GM12878 (cell line): Measurements from ENCODE around the gene NOD1.

Experiments used
- BMI1 ChIP-seq: fragments of 450-650 bp; IDR thresholded peaks from 2 replicates; pipeline ENCODE4 v1.6.1; 2016; ENCODE audit warnings: mild to moderate bottlenecking, moderate library complexity, borderline replicate concordance
- EGR1 ChIP-seq, 2 experiments: IDR thresholded peaks; 1 replicate in 1 of 2; 2 replicates in 1 of 2; pipeline ENCODE4 v1.6.1; 2011 to 2012; ENCODE audit warnings: low read depth in 2 of 2, low read length in 2 of 2, borderline replicate concordance in 1 of 2, mild to moderate bottlenecking in 1 of 2, moderate library complexity in 1 of 2
- EP300 ChIP-seq, 2 experiments: fragments of 150-350 bp in 1 of 2; IDR thresholded peaks; 2 replicates each; pipeline ENCODE4 v1.6.1; 2011 to 2012; ENCODE audit warnings: low read depth in 2 of 2, low read length in 2 of 2, borderline replicate concordance in 1 of 2, improper control_type of control experiment in 1 of 2, inconsistent platforms in 1 of 2; ENCODE audit not compliant: control insufficient read depth in 1 of 2
- HCFC1 ChIP-seq: fragments of 150-350 bp; IDR thresholded peaks from 2 replicates; pipeline ENCODE4 v1.6.1; 2014; ENCODE audit warnings: low read length
- NR2C1 ChIP-seq: fragments of 450-650 bp; IDR thresholded peaks from 2 replicates; pipeline ENCODE4 v1.6.1; 2017; ENCODE audit warnings: antibody characterized with exemption, mild to moderate bottlenecking, moderate library complexity
- SIN3A ChIP-seq: IDR thresholded peaks from 2 replicates; pipeline ENCODE4 v1.6.1; 2012; ENCODE audit warnings: low read depth, low read length, improper control_type of control experiment
- SMC3 ChIP-seq: IDR thresholded peaks from 2 replicates; pipeline ENCODE4 v1.6.1; 2011; ENCODE audit warnings: low read length, improper control_type of control experiment, borderline replicate concordance
- TF ChIP-seq, protein P1 (sequence below): fragments of 450-650 bp; IDR thresholded peaks from 2 replicates; pipeline ENCODE4 v1.6.1; 2017; ENCODE audit warnings: borderline replicate concordance
- TF ChIP-seq, protein P2 (sequence below), 3 experiments: IDR thresholded peaks in 2 of 3; conservative IDR thresholded peaks in 1 of 3; 2 replicates each; pipeline ENCODE4 v1.5.1; 2011; ENCODE audit warnings: low read depth in 3 of 3, low read length in 3 of 3, mild to moderate bottlenecking in 3 of 3, control low read depth in 2 of 3, moderate library complexity in 2 of 3, inconsistent platforms in 1 of 3, mixed read lengths in 1 of 3; ENCODE audit not compliant: control insufficient read depth in 2 of 3, insufficient read depth in 1 of 3; ENCODE audit errors: extremely low read depth in 1 of 3
- TF ChIP-seq, protein P3 (sequence below): IDR thresholded peaks from 2 replicates; pipeline ENCODE4 v1.6.1; 2011; ENCODE audit warnings: mild to moderate bottlenecking, low read depth, low read length, moderate library complexity; ENCODE audit not compliant: insufficient replicate concordance
- TF ChIP-seq, protein P4 (sequence below): fragments of 450-650 bp; IDR thresholded peaks from 2 replicates; pipeline ENCODE4 v1.6.1; 2016; ENCODE audit warnings: mild to moderate bottlenecking, moderate library complexity, borderline replicate concordance
- TF ChIP-seq, protein P5 (sequence below): fragments of 450-650 bp; conservative IDR thresholded peaks from 2 replicates; pipeline ENCODE4 v1.6.1; 2017; ENCODE audit warnings: mild to moderate bottlenecking, moderate library complexity
- TF ChIP-seq, protein P6 (sequence below): fragments of 450-650 bp; IDR thresholded peaks from 2 replicates; pipeline ENCODE4 v1.6.1; 2016; ENCODE audit warnings: mild to moderate bottlenecking

DNA sequence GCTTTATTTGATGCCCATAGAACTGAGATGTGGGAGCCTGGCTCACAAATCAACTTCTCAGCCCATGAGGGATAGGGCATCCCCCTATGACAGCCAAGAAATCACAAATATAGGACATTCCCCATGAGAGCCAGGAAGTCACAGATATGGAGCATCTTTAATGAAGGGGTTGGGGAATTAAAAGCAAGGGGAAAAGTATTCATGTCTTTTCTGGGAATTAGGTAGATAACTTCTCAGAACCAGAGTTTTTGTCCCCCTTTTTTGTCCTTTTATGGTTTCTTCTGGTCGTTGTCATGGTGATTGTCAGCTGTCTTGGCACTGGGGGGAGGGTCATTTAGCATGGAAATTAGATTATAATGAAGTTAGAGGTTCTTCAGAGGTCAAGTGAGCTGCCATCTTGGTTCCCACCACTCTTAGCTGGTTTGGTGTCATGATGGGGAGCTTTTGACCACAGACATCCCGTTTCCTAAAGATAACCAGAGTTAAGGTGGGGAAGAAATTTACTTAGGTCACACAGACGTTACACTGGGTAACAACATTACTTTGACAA lies 56.9 kb downstream of the NOD1 start:
- no peak for TF ChIP-seq EGR1 (IDR thresholded peaks at IDR 0.05; ENCODE audit: borderline replicate concordance in 1 of 2, low read depth in 2 of 2, low read length in 2 of 2)
- TF ChIP-seq, protein P1, sequence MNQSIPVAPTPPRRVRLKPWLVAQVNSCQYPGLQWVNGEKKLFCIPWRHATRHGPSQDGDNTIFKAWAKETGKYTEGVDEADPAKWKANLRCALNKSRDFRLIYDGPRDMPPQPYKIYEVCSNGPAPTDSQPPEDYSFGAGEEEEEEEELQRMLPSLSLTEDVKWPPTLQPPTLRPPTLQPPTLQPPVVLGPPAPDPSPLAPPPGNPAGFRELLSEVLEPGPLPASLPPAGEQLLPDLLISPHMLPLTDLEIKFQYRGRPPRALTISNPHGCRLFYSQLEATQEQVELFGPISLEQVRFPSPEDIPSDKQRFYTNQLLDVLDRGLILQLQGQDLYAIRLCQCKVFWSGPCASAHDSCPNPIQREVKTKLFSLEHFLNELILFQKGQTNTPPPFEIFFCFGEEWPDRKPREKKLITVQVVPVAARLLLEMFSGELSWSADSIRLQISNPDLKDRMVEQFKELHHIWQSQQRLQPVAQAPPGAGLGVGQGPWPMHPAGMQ = no peak
- TF ChIP-seq, protein P2, sequence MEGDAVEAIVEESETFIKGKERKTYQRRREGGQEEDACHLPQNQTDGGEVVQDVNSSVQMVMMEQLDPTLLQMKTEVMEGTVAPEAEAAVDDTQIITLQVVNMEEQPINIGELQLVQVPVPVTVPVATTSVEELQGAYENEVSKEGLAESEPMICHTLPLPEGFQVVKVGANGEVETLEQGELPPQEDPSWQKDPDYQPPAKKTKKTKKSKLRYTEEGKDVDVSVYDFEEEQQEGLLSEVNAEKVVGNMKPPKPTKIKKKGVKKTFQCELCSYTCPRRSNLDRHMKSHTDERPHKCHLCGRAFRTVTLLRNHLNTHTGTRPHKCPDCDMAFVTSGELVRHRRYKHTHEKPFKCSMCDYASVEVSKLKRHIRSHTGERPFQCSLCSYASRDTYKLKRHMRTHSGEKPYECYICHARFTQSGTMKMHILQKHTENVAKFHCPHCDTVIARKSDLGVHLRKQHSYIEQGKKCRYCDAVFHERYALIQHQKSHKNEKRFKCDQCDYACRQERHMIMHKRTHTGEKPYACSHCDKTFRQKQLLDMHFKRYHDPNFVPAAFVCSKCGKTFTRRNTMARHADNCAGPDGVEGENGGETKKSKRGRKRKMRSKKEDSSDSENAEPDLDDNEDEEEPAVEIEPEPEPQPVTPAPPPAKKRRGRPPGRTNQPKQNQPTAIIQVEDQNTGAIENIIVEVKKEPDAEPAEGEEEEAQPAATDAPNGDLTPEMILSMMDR (IDR thresholded peaks at IDR 0.05 in 2 of 3, conservative IDR thresholded peaks at IDR 0.05 in 1 of 3; ENCODE audit: control insufficient read depth in 2 of 3, extremely low read depth in 1 of 3, insufficient read depth in 1 of 3, low read depth in 3 of 3, low read length in 3 of 3) = no peak
- TF ChIP-seq SIN3A = no peak
- no peak for TF ChIP-seq SMC3
- TF ChIP-seq BMI1 = no peak
- no peak for TF ChIP-seq HCFC1
- TF ChIP-seq, protein P3, sequence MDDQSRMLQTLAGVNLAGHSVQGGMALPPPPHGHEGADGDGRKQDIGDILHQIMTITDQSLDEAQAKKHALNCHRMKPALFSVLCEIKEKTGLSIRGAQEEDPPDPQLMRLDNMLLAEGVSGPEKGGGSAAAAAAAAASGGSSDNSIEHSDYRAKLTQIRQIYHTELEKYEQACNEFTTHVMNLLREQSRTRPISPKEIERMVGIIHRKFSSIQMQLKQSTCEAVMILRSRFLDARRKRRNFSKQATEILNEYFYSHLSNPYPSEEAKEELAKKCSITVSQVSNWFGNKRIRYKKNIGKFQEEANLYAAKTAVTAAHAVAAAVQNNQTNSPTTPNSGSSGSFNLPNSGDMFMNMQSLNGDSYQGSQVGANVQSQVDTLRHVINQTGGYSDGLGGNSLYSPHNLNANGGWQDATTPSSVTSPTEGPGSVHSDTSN = no peak
- TF ChIP-seq, protein P4, sequence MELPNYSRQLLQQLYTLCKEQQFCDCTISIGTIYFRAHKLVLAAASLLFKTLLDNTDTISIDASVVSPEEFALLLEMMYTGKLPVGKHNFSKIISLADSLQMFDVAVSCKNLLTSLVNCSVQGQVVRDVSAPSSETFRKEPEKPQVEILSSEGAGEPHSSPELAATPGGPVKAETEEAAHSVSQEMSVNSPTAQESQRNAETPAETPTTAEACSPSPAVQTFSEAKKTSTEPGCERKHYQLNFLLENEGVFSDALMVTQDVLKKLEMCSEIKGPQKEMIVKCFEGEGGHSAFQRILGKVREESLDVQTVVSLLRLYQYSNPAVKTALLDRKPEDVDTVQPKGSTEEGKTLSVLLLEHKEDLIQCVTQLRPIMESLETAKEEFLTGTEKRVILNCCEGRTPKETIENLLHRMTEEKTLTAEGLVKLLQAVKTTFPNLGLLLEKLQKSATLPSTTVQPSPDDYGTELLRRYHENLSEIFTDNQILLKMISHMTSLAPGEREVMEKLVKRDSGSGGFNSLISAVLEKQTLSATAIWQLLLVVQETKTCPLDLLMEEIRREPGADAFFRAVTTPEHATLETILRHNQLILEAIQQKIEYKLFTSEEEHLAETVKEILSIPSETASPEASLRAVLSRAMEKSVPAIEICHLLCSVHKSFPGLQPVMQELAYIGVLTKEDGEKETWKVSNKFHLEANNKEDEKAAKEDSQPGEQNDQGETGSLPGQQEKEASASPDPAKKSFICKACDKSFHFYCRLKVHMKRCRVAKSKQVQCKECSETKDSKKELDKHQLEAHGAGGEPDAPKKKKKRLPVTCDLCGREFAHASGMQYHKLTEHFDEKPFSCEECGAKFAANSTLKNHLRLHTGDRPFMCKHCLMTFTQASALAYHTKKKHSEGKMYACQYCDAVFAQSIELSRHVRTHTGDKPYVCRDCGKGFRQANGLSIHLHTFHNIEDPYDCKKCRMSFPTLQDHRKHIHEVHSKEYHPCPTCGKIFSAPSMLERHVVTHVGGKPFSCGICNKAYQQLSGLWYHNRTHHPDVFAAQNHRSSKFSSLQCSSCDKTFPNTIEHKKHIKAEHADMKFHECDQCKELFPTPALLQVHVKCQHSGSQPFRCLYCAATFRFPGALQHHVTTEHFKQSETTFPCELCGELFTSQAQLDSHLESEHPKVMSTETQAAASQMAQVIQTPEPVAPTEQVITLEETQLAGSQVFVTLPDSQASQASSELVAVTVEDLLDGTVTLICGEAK = no peak
- TF ChIP-seq, protein P5, sequence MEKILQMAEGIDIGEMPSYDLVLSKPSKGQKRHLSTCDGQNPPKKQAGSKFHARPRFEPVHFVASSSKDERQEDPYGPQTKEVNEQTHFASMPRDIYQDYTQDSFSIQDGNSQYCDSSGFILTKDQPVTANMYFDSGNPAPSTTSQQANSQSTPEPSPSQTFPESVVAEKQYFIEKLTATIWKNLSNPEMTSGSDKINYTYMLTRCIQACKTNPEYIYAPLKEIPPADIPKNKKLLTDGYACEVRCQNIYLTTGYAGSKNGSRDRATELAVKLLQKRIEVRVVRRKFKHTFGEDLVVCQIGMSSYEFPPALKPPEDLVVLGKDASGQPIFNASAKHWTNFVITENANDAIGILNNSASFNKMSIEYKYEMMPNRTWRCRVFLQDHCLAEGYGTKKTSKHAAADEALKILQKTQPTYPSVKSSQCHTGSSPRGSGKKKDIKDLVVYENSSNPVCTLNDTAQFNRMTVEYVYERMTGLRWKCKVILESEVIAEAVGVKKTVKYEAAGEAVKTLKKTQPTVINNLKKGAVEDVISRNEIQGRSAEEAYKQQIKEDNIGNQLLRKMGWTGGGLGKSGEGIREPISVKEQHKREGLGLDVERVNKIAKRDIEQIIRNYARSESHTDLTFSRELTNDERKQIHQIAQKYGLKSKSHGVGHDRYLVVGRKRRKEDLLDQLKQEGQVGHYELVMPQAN = no peak
- no peak for TF ChIP-seq EP300 (IDR thresholded peaks at IDR 0.05; ENCODE audit: borderline replicate concordance in 1 of 2, control insufficient read depth in 1 of 2, low read depth in 2 of 2, low read length in 2 of 2)
- TF ChIP-seq NR2C1 = no peak
- TF ChIP-seq, protein P6, sequence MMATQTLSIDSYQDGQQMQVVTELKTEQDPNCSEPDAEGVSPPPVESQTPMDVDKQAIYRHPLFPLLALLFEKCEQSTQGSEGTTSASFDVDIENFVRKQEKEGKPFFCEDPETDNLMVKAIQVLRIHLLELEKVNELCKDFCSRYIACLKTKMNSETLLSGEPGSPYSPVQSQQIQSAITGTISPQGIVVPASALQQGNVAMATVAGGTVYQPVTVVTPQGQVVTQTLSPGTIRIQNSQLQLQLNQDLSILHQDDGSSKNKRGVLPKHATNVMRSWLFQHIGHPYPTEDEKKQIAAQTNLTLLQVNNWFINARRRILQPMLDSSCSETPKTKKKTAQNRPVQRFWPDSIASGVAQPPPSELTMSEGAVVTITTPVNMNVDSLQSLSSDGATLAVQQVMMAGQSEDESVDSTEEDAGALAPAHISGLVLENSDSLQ = no peak
